Endothelial cell of umbilical vein (primary cell): ENCODE measurements around the gene HDAC8. TPM values are rescaled to one million over a fixed set of nuclear protein-coding genes. Genes with fewer than 3 reads are reported as not detected.

ENCODE experiments used
- BruUV-seq: library from RNA; stranded (reverse); fragments of 400-500 nt; replicated peaks from 2 replicates; lab custom pipeline; 2021; lab: Mats Ljungman, UMichigan
- CTCF ChIA-PET: fragments of 300-600, 350-600 bp; sonication (Branson Sonifier 250); formaldehyde crosslinking; loops from one replicate; lab custom pipeline; 2021; ENCODE audit warnings: antibody characterized with exemption, inconsistent platforms; lab: Charles Lee
- POLR2A ChIA-PET: fragments of 300-600, 350-600 bp; sonication (Branson Sonifier 250); formaldehyde crosslinking; loops from one replicate; lab custom pipeline; 2021; ENCODE audit warnings: antibody characterized with exemption, inconsistent platforms; lab: Charles Lee
- DNase-seq: peaks from one replicate; pipeline ENCODE4 v3.0.0-alpha.2; 2011; ENCODE audit warnings: low read depth, low spot score
- FAIRE-seq: peaks from 2 replicates; lab custom pipeline; 2011; peaks lifted over from hg19 to GRCh38; lab: Jason Lieb, UNC
- H2AFZ ChIP-seq: 2 replicates; pipeline ENCODE4 v1.6.0; 2012; ENCODE audit warnings: low read depth, low read length, control low read depth, inconsistent platforms
- H3K27ac ChIP-seq: 2 replicates; pipeline ENCODE4 v1.5.1; 2011; ENCODE audit warnings: low read depth, mild to moderate bottlenecking, control low read depth, low read length, moderate library complexity; ENCODE audit not compliant: insufficient read depth
- H3K27me3 ChIP-seq, 2 experiments: 2 replicates each; pipeline versions ENCODE4 v1.6.0 to v1.6.1; 2011; ENCODE audit warnings: low read length in 2 of 2, mixed read lengths in 1 of 2; ENCODE audit not compliant: control insufficient read depth in 2 of 2, insufficient read depth in 2 of 2
- H3K36me3 ChIP-seq, 2 experiments: 2 replicates in 1 of 2; 3 replicates in 1 of 2; pipeline ENCODE4 v1.5.1; 2011; ENCODE audit warnings: low read length in 2 of 2, mild to moderate bottlenecking in 1 of 2, moderate library complexity in 1 of 2; ENCODE audit not compliant: control insufficient read depth in 2 of 2, insufficient read depth in 2 of 2; ENCODE audit errors: extremely low read depth in 1 of 2
- H3K4me1 ChIP-seq: 3 replicates; pipeline ENCODE4 v1.5.1; 2011; ENCODE audit warnings: mild to moderate bottlenecking, low read length; ENCODE audit not compliant: control insufficient read depth, insufficient read depth; ENCODE audit errors: extremely low read depth
- H3K4me2 ChIP-seq: 2 replicates; pipeline ENCODE4 v1.6.1; 2011; ENCODE audit warnings: low read length, control low read depth, mixed read lengths; ENCODE audit not compliant: insufficient read depth
- H3K4me3 ChIP-seq, 3 experiments: fragments of 200-600 bp in 1 of 3; sonication (generic), shearing (Covaris generic) in 1 of 3; replicated peaks in 1 of 3; 2 replicates each; pipeline ENCODE4 v1.5.1; 2011 to 2016; ENCODE audit warnings: control low read depth in 3 of 3, low read length in 3 of 3, mild to moderate bottlenecking in 2 of 3, inconsistent platforms in 1 of 3, low read depth in 1 of 3, moderate library complexity in 1 of 3; ENCODE audit not compliant: insufficient read depth in 1 of 3
- H3K79me2 ChIP-seq: 2 replicates; pipeline ENCODE4 v1.6.0; 2012; ENCODE audit warnings: low read length, inconsistent platforms; ENCODE audit not compliant: control insufficient read depth, insufficient read depth
- H3K9ac ChIP-seq: replicated peaks from 2 replicates; pipeline ENCODE3; 2011; ENCODE audit warnings: low read length, control low read depth; ENCODE audit not compliant: insufficient read depth; ENCODE audit errors: extremely low read depth
- H3K9me1 ChIP-seq: replicated peaks from 3 replicates; pipeline ENCODE4 v1.6.0; 2011; ENCODE audit warnings: mild to moderate bottlenecking, low read length; ENCODE audit not compliant: control insufficient read depth, insufficient read depth; ENCODE audit errors: extremely low read depth
- H3K9me3 ChIP-seq: replicated peaks from 2 replicates; pipeline ENCODE4 v1.5.1; 2012; ENCODE audit warnings: low read length, inconsistent platforms; ENCODE audit not compliant: control insufficient read depth, insufficient read depth
- H4K20me1 ChIP-seq: replicated peaks from 2 replicates; pipeline ENCODE3; 2011; ENCODE audit warnings: mild to moderate bottlenecking, low read length; ENCODE audit not compliant: control insufficient read depth, insufficient read depth; ENCODE audit errors: extremely low read depth
- CTCF ChIP-seq, 2 donors: IDR thresholded peaks; 1 replicate in 1 of 2; 2 replicates in 1 of 2; pipeline ENCODE4 v1.5.1; 2011; ENCODE audit warnings: low read length in 2 of 2, mild to moderate bottlenecking in 2 of 2, moderate library complexity in 2 of 2, control low read depth in 1 of 2, inconsistent platforms in 1 of 2, low read depth in 1 of 2; ENCODE audit not compliant: insufficient read depth in 1 of 2; ENCODE audit errors: extremely low read depth in 1 of 2
- EZH2 ChIP-seq: IDR thresholded peaks from 2 replicates; pipeline ENCODE4 v1.6.1; 2012; ENCODE audit warnings: borderline replicate concordance, low read depth, mild to moderate bottlenecking, moderate library complexity, low read length, inconsistent platforms; ENCODE audit not compliant: severe bottlenecking
- FOS ChIP-seq: IDR thresholded peaks from 2 replicates; pipeline ENCODE4 v1.6.1; 2011; ENCODE audit warnings: mild to moderate bottlenecking, low read length, moderate library complexity, borderline replicate concordance; ENCODE audit not compliant: insufficient read depth
- GATA2 ChIP-seq: IDR thresholded peaks from 2 replicates; pipeline ENCODE4 v1.7.0; 2011; ENCODE audit warnings: low read depth, mild to moderate bottlenecking, moderate library complexity, mixed read lengths, low read length; ENCODE audit not compliant: insufficient read length, insufficient read depth
- JUN ChIP-seq: IDR thresholded peaks from 2 replicates; pipeline ENCODE4 v1.6.1; 2011; ENCODE audit warnings: borderline replicate concordance, low read depth; ENCODE audit not compliant: insufficient read length, insufficient read depth
- MYC ChIP-seq: IDR thresholded peaks from one replicate; pipeline ENCODE4 v1.6.1; 2011; ENCODE audit warnings: mild to moderate bottlenecking, low read depth, low read length
- POLR2A ChIP-seq: IDR thresholded peaks from 2 replicates; pipeline ENCODE4 v1.6.1; 2012; ENCODE audit warnings: low read depth, mild to moderate bottlenecking, control low read depth, low read length
- POLR2AphosphoS5 ChIP-seq: IDR thresholded peaks from 2 replicates; pipeline ENCODE4 v1.6.1; 2012; ENCODE audit warnings: low read depth, mild to moderate bottlenecking, control low read depth, low read length, moderate library complexity; ENCODE audit not compliant: insufficient read depth
- dilution Hi-C: fragments of 300-500 bp; cut with MboI; formaldehyde crosslinking; loops from one replicate; pipeline ENCODE4 v1.15.0; 2019; ENCODE audit warnings: low sequenced_read_pairs; ENCODE audit not compliant: extremely low pct_ligation_motif_present
- intact Hi-C: fragments of 100-400 bp; cut with micrococcal nuclease; formaldehyde crosslinking; loops from one replicate; pipeline ENCODE4 v1.10.0; 2022
- polyA plus RNA-seq, 4 experiments: library from polyadenylated mRNA; depleted of rRNA in 3 of 4; stranded (reverse) in 3 of 4; unstranded in 1 of 4; fragments of >200 nt; gene quantifications; 2 replicates each; pipeline versions ENCODE4 v1.2.1 to v1.2.3, GENCODE V29; 2011 to 2012; ENCODE audit warnings: missing spikeins in 1 of 4
- total RNA-seq: library from RNA; stranded (reverse); gene quantifications from 2 replicates; pipeline ENCODE4 v1.2.3, GENCODE V29; 2021

HDAC8 gene
- total and polyA plus RNA-seq, 2 donors (not counting 3 experiments of a cell fraction or from before 2014, with no cell fraction given) = 17.6 to 37.2 TPM

- no TSS peak for BruUV-seq
These were observed 93.8 kb downstream of the HDAC8 start for GRCh38 chrX:72478853-72479252.

More at GRCh38 chrX:72478853-72479252, 93.8 kb downstream of the HDAC8 start:
- TF ChIP-seq JUN = no peak
- TF ChIP-seq POLR2AphosphoS5 = no peak
- no peak for TF ChIP-seq GATA2
- no peak for TF ChIP-seq POLR2A
- TF ChIP-seq EZH2 = no peak
- TF ChIP-seq MYC = no peak
- no peak for TF ChIP-seq CTCF (IDR thresholded peaks at IDR 0.05; ENCODE audit: extremely low read depth in 1 of 2, insufficient read depth in 1 of 2, low read depth in 1 of 2, low read length in 2 of 2)
- no peak for TF ChIP-seq FOS
- Histone ChIP-seq H3K4me1 (no peaks in the 10 kb centered on the region), H4K20me1 (no peaks in the 10 kb centered on the region), H3K27me3 (no peaks in the 10 kb centered on the region), H3K36me3 (no peaks in the 10 kb centered on the region), H3K27ac (no peak overlapping the region), H3K9ac (no peak overlapping the region), H2AFZ (no peak overlapping the region), H3K4me2 (no peak overlapping the region), H3K4me3 (no peak overlapping the region), H3K9me1 (no peaks in the 10 kb centered on the region), H3K9me3 (no peaks in the 10 kb centered on the region), H3K79me2 (no peaks in the 10 kb centered on the region)
- FAIRE-seq = no peak
- ChIA-PET POLR2A (no interaction called here), CTCF (no interaction called here)
- dilution Hi-C loops = no loop called here
- intact Hi-C loops = no loop called here
- no peak for DNase-seq
